SU-DHL-6 (cell line): ENCODE results near the gene HPD.

ENCODE experiments used
- H2AFZ ChIP-seq: fragments of 200-600 bp; sonication (generic); 2 replicates; pipeline ENCODE4 v1.6.1; 2014; ENCODE audit warnings: low read depth, mild to moderate bottlenecking, moderate library complexity, mixed read lengths, antibody characterized with exemption, low read length; ENCODE audit not compliant: severe bottlenecking
- H3F3A ChIP-seq: fragments of 200-600 bp; shearing (Covaris generic); 2 replicates; pipeline ENCODE4 v1.6.0; 2016; ENCODE audit warnings: antibody characterized with exemption, mild to moderate bottlenecking; ENCODE audit not compliant: insufficient read depth
- H3K27ac ChIP-seq: fragments of 200-600 bp; sonication (generic); 2 replicates; pipeline ENCODE4 v1.5.1; 2016; ENCODE audit warnings: low read depth, mild to moderate bottlenecking, low read length, moderate library complexity, mixed read lengths
- H3K27me3 ChIP-seq: fragments of 200-600 bp; sonication (generic), shearing (Covaris generic); 2 replicates; pipeline ENCODE4 v1.6.0; 2014; ENCODE audit warnings: mild to moderate bottlenecking, low read length
- H3K36me3 ChIP-seq: fragments of 200-600 bp; sonication (generic); 2 replicates; pipeline ENCODE4 v1.6.1; 2014; ENCODE audit warnings: mild to moderate bottlenecking, low read length, mixed read lengths
- H3K4me2 ChIP-seq: fragments of 300-600, 200-600 bp; shearing (Covaris generic), sonication (generic); 2 replicates; pipeline ENCODE4 v1.6.0; 2014; ENCODE audit warnings: low read length, low read depth, mild to moderate bottlenecking; ENCODE audit not compliant: poor library complexity, severe bottlenecking
- H3K4me3 ChIP-seq: fragments of 200-600 bp; sonication (generic); 2 replicates; pipeline ENCODE4 v1.5.1; 2014; ENCODE audit warnings: antibody characterized with exemption, low read length, mild to moderate bottlenecking, mixed read lengths; ENCODE audit not compliant: insufficient read depth, poor library complexity, severe bottlenecking
- H3K79me2 ChIP-seq: fragments of 200-600 bp; sonication (generic); 2 replicates; pipeline ENCODE4 v1.6.1; 2014; ENCODE audit warnings: mild to moderate bottlenecking, low read length, moderate library complexity; ENCODE audit not compliant: insufficient read depth
- H3K9ac ChIP-seq: fragments of 200-600 bp; sonication (generic); 2 replicates; pipeline ENCODE4 v1.7.0; 2014; ENCODE audit warnings: mild to moderate bottlenecking, low read length
- H3K9me2 ChIP-seq: fragments of 200-600 bp; sonication (generic); replicated peaks from 2 replicates; pipeline ENCODE4 v1.6.1; 2014; ENCODE audit warnings: low read length; ENCODE audit not compliant: insufficient read depth
- H3K9me3 ChIP-seq: fragments of 200-600 bp; sonication (generic); 2 replicates; pipeline ENCODE4 v1.6.1; 2014; ENCODE audit warnings: low read length, mixed read lengths; ENCODE audit not compliant: insufficient read depth
- H4K20me1 ChIP-seq: fragments of 200-600 bp; sonication (generic); 2 replicates; pipeline ENCODE4 v1.6.1; 2014; ENCODE audit warnings: low read depth, mild to moderate bottlenecking, antibody characterized with exemption, low read length, moderate library complexity, mixed read lengths
- CTCF ChIP-seq: fragments of 200-600 bp; sonication (generic); IDR thresholded peaks from one replicate; pipeline ENCODE4 v1.5.1; 2017; ENCODE audit warnings: antibody characterized with exemption, mild to moderate bottlenecking, low read length, moderate library complexity; ENCODE audit not compliant: insufficient read depth, poor library complexity, severe bottlenecking
- EZH2phosphoT487 ChIP-seq: fragments of 200-600 bp; sonication (generic), shearing (Covaris generic); conservative IDR thresholded peaks from 2 replicates; pipeline ENCODE4 v1.6.1; 2018; ENCODE audit warnings: mild to moderate bottlenecking, antibody characterized with exemption, low read length, moderate library complexity, mixed read lengths

HPD gene

GRCh38 chr12:121799156-121799841 is 59.4 kb downstream of the HPD start:
- Histone ChIP-seq H3K9me3 (no peaks in the 10 kb centered on the region), H2AFZ (no peak overlapping the region), H3K36me3 (no peaks in the 10 kb centered on the region), H3K4me3 (peak overlapping the region; percentile 58), H3F3A (peaks cover 30% of the 10 kb centered on the region), H3K27me3 (no peaks in the 10 kb centered on the region), H3K9ac (peak overlapping the region; percentile 77), H3K9me2 (no peaks in the 10 kb centered on the region), H3K27ac (peak overlapping the region; percentile 97), H3K79me2 (peaks cover 18% of the 10 kb centered on the region; the same call in 1 of the 2 replicates), H4K20me1 (no peaks in the 10 kb centered on the region), H3K4me2 (peak overlapping the region; percentile 97)
- no peak for TF ChIP-seq CTCF
- TF ChIP-seq EZH2phosphoT487 = no peak

- no peaks in the 10 kb centered on the region for H3K36me3 ChIP-seq
- peaks cover 18% of the 10 kb centered on the region; the same call in 1 of the 2 replicates for H3K79me2 ChIP-seq
- H3K9me3 ChIP-seq = no peaks in the 10 kb centered on the region
- H3F3A ChIP-seq = peaks cover 30% of the 10 kb centered on the region
- H3K27ac ChIP-seq = peak overlapping the region; percentile 78
- no peaks in the 10 kb centered on the region for H3K27me3 ChIP-seq
- TF ChIP-seq CTCF (no peak), EZH2phosphoT487 (no peak)
- H3K9ac ChIP-seq = peak overlapping the region; percentile 46
- H2AFZ ChIP-seq = no peak overlapping the region
- no peaks in the 10 kb centered on the region for H4K20me1 ChIP-seq
- H3K4me3 ChIP-seq = peak overlapping the region; percentile 25
- H3K4me2 ChIP-seq = peak overlapping the region; percentile 55
- no peaks in the 10 kb centered on the region for H3K9me2 ChIP-seq
These were observed 59.9 kb downstream of the HPD start for GRCh38 chr12:121798787-121799155.

- Histone ChIP-seq H3K36me3 (no peaks in the 10 kb centered on the region), H3F3A (peaks cover 26% of the 10 kb centered on the region), H3K4me2 (peak overlapping the region; percentile 55), H2AFZ (no peak overlapping the region), H3K9me3 (no peaks in the 10 kb centered on the region), H3K4me3 (no peak overlapping the region), H3K9ac (no peak overlapping the region), H3K27me3 (no peaks in the 10 kb centered on the region), H4K20me1 (no peaks in the 10 kb centered on the region), H3K27ac (no peak overlapping the region), H3K79me2 (peaks cover 20% of the 10 kb centered on the region), H3K9me2 (no peaks in the 10 kb centered on the region)
- TF ChIP-seq CTCF (no peak), EZH2phosphoT487 (no peak)
These were observed 60.5 kb downstream of the HPD start for GRCh38 chr12:121797937-121798786.
